GM12865 (cell line): ENCODE measurements around the gene PALLD.

Source experiments
- DNase-seq: peaks from one replicate; pipeline ENCODE4 v3.0.0; 2010; ENCODE audit warnings: low read depth
- H3K4me3 ChIP-seq: 2 replicates; pipeline ENCODE4 v1.5.1; 2011; ENCODE audit warnings: mild to moderate bottlenecking, low read depth, low read length, control low read depth
- TF ChIP-seq, protein P1 (sequence below): IDR thresholded peaks from 2 replicates; pipeline ENCODE4 v1.5.1; 2011; ENCODE audit warnings: low read length, control low read depth, low read depth, inconsistent platforms; ENCODE audit not compliant: insufficient read depth; ENCODE audit errors: missing control alignments

The PALLD gene

GRCh38 chr4:168751263-168752225, 254.7 kb downstream of the PALLD start:
- TF ChIP-seq, protein P1, sequence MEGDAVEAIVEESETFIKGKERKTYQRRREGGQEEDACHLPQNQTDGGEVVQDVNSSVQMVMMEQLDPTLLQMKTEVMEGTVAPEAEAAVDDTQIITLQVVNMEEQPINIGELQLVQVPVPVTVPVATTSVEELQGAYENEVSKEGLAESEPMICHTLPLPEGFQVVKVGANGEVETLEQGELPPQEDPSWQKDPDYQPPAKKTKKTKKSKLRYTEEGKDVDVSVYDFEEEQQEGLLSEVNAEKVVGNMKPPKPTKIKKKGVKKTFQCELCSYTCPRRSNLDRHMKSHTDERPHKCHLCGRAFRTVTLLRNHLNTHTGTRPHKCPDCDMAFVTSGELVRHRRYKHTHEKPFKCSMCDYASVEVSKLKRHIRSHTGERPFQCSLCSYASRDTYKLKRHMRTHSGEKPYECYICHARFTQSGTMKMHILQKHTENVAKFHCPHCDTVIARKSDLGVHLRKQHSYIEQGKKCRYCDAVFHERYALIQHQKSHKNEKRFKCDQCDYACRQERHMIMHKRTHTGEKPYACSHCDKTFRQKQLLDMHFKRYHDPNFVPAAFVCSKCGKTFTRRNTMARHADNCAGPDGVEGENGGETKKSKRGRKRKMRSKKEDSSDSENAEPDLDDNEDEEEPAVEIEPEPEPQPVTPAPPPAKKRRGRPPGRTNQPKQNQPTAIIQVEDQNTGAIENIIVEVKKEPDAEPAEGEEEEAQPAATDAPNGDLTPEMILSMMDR = no peak
- DNase-seq = no peak
- no peak overlapping the region for H3K4me3 ChIP-seq

DNA sequence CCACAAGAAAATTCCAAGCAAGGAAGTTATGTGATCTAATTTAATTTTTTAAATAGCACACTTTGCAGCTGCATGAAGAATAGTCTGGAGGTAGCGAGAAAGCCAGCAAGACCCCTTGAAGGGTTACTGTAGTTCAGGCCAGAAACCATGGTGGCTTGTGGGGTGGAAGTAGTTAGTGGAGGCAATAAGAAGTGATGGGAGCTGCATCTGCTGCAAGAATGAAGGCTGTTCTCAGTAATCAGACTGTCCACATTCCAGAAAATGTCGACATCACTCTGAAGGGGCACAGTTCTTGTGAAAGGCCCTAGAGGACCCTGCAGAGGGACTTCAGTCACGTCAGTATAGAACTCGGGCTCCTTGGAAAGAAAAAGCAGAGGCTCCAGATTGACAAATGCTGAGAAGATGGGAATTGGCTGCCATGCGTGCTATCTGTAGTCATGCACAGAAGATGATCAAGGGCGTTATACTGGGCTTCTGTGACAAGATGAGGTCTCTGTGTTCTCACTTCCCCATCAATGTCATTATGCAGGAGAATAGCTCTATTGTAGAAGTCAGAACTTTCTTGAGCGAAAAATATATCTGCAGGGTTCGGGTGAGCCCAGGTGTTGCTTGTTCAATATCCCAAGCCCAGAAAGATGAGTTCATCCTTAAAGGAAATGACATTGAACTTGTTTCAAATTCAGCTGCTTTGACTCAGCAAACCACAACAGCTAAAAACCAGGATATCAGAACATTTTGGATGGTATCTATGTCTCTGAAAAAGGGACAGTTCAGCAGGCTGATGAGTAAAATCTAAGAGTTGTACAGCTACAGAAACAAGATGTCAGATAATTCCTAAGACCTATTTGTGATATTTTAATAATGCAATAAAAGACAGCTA, 259.0 kb downstream of the PALLD start:
- no peak for DNase-seq
- TF ChIP-seq, protein P1 = no peak

DNA sequence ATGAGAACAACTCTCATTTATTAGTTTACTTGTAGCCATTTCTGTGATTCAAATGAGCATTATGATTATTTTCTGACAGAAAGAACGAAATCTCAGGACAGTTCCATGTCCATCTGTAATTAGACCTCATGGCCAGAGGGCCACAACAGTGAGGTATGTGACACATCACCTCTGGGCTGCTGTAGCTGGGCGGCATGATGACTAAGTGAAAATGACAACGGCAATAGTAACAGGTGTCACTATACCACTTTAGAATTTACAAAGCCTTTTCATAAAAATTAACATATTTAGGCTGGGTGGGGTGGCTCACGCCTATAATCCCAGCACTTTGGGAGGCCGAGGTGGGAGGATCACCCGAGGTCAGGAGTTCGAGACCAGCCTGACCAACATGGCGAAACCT, 260.6 kb downstream of the PALLD start:
- TF ChIP-seq, protein P1 = no peak

More for the DNA sequence above, 259.0 kb downstream of the PALLD start:
- H3K4me3 ChIP-seq = no peak overlapping the region

GRCh38 chr4:168758351-168758876, 261.6 kb downstream of the PALLD start:
- no peak overlapping the region for H3K4me3 ChIP-seq
- TF ChIP-seq, protein P1 = no peak
- no peak for DNase-seq

More for the DNA sequence above, 260.6 kb downstream of the PALLD start:
- H3K4me3 ChIP-seq = no peak overlapping the region
- DNase-seq = no peak

DNA sequence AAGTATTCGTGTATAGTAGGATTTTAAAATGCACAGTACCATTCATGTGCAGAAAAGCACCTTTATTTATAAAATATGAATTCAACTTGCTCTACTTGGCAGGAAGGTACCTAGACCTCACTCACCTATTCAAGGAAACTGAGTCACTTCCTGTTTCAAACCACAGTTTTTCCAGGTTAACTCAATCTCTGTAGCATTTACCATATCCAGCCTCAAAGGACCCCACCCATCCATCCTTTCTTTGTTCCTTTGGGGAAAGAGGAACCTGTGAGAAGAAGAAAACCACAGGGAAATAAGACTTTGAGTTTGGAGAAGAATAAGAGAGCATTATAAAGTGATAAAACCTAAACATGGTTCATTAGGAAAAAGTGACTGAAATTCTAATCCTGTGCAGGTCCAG, 262.5 kb downstream of the PALLD start:
- no peak for DNase-seq
- TF ChIP-seq, protein P1 = no peak
- no peak overlapping the region for H3K4me3 ChIP-seq

GRCh38 chr4:168759959-168760527, 263.2 kb downstream of the PALLD start:
- no peak overlapping the region for H3K4me3 ChIP-seq
- TF ChIP-seq, protein P1 = no peak
- no peak for DNase-seq
